Vagina (tissue), 2 donors: ENCODE measurements around the gene SMG1.

Experiments used
- CTCF ChIP-seq, 3 experiments: fragments of 450-650 bp in 2 of 3; fragments of 200-600 bp in 1 of 3; sonication (generic) in 1 of 3; IDR thresholded peaks; one replicate each; pipeline ENCODE4 v1.5.1; 2017 to 2019; ENCODE audit warnings: antibody characterized with exemption in 3 of 3, mild to moderate bottlenecking in 2 of 3, moderate library complexity in 2 of 3
- POLR2A ChIP-seq, 2 donors: fragments of 450-650 bp; IDR thresholded peaks; one replicate each; pipeline ENCODE4 v1.6.1; 2017; ENCODE audit warnings: antibody characterized with exemption in 2 of 2, mild to moderate bottlenecking in 2 of 2, moderate library complexity in 2 of 2

GRCh38 chr16:18933501-18933900, 7.3 kb upstream of the SMG1 start:
- TF ChIP-seq CTCF (IDR thresholded peaks at IDR 0.05) (no peak), POLR2A (IDR thresholded peaks at IDR 0.05) (no peak)
